Fibroblast of gingiva (primary cell): Measurements from ENCODE around the gene DLL4.

Source experiments
- DNase-seq: peaks from one replicate; pipeline ENCODE4 v3.0.0-alpha.2; 2011; ENCODE audit warnings: low read depth

DLL4 gene

DNA sequence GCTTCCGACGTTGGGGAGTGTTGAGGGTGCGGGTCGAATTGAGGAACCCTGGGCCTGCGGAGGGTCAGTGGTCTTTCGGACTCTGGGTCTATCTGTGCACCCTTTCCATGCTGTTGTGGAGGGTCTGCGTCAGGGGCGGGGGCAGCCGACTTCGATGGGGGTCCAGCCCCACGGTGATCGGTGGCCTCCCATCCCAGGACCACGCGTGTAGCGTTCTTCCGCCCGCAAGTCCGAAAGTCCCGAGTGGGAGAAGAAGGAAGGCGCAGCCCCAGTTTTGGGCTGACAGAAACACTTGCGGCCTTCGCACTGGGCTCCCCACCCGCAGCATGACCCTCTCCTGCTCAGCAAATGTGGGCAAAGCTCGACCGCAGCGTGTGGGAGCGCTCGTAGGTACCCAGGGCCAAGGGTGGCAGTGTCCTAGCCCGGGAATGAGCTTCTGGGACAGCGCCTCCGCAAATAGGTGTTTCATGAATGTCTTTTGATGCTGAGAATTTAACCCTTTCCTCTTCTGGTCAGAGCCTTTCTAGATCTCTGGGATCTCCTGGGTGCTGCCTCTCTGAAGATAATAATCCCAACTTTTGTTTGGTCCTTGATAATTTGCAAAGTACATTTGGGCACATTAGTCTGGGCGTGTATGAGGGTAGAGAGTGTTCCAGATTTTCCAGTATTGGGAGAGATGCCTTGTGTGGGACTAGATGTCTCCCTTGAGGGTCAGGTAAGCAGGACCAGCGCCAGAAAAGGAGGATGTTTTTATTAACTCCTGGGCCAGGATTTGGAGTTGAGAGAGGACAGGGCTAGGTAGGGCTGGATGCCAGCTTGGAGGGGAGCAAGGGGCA is 2.3 kb upstream of the DLL4 start:
- no peak for DNase-seq

DNA sequence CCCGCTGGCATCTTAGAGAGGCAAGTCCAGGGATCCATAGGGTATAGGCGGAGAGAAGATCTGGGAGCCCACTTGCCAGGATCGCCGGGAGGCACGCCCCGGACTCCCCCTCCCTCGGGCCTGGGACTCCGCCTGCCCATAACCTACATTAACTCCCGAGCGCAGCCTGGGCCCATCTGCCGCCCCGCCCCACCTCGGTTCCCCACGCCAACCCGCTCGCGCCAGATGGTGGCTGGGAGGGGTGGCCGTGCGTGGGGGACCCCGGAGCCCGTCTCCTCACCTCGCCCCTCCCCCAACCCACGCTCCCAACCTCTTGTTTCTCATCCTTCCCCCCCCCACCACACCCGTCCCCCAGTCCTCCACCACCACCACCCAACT is 1.7 kb upstream of the DLL4 start:
- no peak for DNase-seq

DNA sequence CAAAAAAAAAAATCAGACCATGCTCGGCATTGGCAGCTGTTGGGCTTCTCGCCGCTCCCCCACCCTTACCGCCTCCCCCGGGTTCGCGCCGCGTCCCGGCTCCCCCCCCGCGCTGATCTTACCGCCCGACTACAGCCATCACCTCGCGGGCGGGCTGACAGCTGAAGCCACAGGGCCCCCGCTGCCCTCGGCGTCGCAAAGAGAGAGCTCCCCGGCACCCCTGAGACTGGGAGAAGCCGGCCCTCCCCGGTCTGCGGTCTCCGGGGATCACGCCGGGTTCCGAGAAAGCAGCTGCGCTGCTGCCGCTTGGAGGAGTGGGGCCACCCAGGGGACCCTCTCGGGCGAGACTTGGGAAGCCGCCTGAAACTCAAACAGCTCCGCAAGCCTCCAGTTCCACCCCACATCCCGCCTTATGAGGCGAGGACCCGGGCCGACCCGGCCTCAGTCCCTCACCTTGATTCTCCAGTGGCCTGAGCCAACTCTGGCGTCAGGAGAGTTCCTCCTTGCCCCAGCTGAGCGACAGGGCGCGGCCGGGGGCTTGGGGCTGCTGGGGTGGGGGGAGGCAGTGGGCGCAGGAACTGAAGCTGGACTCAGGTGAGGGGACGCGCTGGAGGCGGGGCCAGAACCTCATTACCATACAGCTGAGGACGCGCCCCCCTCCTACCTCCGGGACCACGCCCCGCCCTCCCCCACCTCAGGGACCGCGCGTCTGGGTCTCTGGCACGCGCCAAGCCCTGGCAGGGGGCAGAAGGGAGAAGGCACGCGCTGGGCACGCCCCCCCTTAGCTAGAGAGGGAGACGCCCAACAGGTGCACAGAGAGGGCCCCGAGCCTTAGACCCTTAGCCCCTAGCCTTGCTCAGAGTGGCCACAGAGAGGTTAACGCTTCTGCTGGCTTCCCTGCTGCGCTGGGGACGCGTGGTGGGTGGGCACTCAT is 1.0 kb upstream of the DLL4 start:
- no peak for DNase-seq

DNA sequence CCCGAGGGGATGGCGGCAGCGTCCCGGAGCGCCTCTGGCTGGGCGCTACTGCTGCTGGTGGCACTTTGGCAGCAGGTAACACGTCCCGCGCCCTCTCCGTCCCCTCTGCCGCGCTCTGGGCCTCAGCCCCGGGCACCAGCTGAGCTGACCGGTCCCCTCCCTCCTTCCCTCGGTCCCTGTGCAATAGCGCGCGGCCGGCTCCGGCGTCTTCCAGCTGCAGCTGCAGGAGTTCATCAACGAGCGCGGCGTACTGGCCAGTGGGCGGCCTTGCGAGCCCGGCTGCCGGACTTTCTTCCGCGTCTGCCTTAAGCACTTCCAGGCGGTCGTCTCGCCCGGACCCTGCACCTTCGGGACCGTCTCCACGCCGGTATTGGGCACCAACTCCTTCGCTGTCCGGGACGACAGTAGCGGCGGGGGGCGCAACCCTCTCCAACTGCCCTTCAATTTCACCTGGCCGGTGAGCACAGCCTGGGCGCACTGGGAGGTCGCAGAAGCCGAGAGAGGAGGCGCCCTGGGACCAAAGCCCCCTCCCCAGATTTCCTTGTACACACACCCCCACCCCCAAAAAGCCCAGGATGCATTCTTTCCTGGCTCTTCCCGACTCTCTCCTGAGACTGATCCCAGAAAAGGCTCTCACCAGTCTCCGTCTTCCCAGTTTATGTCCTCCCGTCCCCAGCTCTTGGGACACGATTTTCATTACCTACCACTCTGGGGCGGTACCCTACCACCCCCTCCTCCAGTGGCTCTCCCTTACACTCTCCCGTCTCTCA is 705 bp downstream of the DLL4 start:
- DNase-seq: peak; percentile 54

DNA sequence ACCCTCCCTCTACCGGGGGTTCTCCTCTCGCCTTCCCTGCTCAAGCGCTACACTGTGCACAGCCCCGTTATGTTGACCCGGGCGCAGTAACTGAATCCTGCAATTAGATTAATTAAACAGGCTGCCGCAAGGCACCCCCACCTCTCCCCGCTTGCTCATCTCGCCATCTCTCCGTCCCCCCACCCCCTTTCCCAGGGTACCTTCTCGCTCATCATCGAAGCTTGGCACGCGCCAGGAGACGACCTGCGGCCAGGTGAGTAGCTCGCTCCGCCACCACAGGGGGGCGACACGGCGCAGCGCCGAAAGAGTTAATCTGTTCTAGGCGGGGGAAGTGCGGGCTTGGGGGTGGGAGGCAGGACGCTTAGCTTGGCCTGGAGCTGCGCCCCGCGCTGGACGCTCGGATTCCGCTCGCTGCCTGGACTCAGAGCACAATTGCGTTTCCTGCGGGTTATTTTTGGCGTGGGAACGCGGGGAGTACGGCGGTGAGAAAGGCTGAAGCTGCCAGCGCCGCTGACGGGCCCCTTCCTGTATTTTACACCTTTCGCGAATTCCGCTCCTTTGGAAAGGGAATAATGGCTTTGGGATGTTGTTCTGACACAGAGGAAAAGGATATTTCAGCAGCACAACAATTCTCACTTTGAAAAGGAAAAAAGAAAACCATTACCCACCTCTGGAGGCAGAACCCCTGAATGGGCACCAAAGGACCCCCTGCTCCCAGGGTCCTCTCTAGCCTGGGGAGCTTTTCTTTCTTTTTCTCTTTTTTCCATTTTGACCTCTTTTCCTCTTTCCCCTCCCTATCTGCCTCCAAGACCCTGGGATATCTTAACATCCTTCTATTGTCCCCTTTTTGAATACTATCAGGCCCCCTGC is 1.5 kb downstream of the DLL4 start:
- DNase-seq: no peak

DNA sequence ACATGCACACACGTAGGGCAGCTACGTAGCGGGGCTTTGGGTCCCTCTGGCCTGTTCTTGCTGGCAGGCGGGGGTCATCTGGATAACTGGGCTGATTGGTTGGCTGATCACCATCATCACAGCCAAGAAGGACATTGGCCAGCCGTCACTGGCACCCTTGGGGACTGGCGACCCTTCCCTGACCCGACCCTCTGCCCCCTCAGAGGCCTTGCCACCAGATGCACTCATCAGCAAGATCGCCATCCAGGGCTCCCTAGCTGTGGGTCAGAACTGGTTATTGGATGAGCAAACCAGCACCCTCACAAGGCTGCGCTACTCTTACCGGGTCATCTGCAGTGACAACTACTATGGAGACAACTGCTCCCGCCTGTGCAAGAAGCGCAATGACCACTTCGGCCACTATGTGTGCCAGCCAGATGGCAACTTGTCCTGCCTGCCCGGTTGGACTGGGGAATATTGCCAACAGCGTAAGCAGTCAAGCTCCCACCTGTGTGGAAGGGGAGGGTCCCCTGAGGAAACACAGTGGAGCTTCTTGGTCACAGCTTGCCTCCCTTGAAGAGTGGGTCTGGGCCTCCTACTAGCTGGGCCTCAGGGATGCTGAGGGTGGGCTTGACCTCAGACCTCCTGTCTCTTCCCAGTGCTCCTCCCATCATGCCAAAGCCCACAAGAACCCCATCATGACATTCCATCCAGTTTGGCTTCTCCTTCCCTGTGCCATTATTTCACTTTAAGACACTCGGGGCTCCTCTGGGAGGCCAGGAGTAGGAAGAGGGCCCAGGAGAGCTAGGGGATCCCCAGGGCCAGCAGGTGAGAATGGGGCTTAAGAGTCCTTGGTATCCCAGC is 2.4 kb downstream of the DLL4 start:
- no peak for DNase-seq

DNA sequence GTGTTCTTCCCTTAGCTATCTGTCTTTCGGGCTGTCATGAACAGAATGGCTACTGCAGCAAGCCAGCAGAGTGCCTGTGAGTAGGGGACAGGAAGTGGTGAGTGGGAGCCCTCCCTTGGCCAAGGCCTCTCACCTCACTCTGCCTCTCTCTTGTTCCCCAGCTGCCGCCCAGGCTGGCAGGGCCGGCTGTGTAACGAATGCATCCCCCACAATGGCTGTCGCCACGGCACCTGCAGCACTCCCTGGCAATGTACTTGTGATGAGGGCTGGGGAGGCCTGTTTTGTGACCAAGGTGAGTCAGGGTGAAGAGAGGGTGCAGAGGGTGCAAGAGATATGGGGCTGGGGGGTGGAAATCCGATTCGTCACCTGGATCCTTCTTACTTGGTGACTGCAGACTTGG is 3.0 kb downstream of the DLL4 start:
- DNase-seq: no peak

DNA sequence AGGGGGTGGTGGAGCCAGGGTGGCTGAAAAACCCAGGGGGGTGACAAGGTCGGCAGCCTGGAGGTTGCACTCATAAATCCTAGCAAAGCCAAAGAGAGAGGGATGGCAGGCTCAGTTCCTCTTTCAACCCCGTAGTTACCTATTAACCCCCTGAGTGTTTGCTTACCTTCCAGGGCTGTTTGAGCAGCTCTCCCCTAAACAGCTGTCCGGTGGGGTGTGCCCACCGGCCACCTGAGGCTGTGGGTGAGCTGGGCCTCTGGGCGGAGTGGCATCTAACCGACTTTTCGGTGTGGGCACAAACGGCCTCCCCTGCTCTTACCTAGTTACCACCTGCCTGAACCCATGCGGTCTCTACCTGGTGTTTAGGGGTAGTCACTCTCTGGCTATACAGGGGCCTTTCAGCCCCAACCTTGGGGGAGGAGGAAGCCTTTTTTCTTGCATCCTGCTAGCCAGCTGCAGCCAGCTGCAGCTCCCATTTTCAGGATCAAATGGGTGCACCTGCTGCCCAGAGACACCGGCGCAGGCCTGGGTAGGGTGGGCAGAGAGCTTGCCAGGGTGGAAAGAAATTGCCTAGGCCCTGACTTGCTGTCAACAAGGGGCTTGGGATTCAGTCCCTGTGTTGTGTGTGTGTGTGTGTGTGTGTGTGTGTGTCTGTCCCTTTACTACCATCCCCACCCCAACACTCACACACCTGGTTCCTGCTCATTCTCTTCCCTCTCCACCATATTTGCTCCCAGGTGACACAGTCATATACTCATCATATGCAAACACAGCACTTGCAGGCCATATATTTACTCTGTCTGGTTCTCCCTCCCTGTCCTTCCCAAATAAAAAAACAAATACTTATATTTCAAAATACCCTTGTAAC is 3.7 kb downstream of the DLL4 start:
- no peak for DNase-seq

DNA sequence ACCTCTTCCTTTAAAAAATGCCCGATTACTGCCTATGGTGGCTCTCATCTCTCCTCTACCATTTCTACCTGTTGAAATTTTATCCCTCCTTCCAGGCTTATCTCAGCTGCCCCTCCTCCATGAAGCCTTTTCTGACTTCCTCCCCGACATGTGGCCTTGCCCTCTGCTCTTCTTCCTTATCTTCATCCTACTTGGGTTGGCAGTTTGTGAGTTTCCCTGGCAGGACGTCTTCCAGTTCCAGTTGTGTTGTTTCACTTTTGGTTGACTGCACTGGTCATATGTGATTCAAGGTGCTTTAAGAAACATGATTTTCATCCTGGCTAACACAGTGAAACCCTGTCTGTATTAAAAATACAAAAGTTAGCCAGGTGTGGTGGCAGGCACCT is 4.4 kb downstream of the DLL4 start:
- DNase-seq: no peak

DNA sequence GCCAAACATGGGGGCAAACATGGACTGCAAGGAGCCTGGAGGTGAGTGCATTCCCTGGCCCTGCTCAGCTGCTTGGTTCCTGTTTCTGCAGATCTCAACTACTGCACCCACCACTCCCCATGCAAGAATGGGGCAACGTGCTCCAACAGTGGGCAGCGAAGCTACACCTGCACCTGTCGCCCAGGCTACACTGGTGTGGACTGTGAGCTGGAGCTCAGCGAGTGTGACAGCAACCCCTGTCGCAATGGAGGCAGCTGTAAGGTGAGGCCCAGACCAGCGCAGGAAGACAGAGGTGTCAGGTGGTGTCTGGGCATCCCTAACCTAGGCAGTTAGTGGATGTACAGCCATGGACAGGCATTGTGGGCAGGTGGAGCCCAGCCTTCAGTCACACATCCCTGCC is 5.3 kb downstream of the DLL4 start:
- no peak for DNase-seq

DNA sequence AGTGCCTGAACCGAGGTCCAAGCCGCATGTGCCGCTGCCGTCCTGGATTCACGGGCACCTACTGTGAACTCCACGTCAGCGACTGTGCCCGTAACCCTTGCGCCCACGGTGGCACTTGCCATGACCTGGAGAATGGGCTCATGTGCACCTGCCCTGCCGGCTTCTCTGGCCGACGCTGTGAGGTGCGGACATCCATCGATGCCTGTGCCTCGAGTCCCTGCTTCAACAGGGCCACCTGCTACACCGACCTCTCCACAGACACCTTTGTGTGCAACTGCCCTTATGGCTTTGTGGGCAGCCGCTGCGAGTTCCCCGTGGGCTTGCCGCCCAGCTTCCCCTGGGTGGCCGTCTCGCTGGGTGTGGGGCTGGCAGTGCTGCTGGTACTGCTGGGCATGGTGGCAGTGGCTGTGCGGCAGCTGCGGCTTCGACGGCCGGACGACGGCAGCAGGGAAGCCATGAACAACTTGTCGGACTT is 7.1 kb downstream of the DLL4 start:
- DNase-seq: no peak

DNA sequence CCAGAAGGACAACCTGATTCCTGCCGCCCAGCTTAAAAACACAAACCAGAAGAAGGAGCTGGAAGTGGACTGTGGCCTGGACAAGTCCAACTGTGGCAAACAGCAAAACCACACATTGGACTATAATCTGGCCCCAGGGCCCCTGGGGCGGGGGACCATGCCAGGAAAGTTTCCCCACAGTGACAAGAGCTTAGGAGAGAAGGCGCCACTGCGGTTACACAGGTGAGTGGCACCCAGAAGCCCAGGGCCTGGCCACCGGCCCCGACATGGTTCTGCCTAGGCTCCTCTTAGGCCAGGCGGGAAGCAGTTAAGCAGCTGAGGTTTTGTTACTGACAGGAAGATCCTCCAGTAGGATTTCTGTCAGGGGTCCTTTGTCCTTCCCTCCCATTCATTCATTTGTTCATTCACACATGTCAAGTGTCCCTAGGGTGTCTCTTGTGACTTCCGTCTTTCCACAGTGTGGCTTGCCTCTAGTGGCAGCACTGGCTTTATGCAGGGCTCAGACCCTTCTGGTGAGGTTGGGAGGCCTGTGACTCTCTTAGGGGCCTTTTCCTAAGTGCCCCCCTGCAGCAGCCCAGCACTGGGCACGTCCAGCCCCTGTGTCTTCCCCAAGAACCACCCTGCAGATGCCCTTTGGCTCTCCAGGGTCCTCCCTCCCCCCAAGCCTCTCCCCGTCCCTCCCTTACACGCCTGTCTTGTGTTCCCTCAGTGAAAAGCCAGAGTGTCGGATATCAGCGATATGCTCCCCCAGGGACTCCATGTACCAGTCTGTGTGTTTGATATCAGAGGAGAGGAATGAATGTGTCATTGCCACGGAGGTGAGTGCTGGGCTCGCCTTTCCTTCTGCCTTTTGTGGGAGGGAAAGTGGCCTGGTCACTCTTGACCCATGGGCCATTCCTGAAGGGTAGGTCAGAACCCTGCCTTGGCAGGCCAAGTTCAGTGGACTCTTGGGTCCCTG is 7.8 kb downstream of the DLL4 start:
- DNase-seq: peak; percentile 34

DNA sequence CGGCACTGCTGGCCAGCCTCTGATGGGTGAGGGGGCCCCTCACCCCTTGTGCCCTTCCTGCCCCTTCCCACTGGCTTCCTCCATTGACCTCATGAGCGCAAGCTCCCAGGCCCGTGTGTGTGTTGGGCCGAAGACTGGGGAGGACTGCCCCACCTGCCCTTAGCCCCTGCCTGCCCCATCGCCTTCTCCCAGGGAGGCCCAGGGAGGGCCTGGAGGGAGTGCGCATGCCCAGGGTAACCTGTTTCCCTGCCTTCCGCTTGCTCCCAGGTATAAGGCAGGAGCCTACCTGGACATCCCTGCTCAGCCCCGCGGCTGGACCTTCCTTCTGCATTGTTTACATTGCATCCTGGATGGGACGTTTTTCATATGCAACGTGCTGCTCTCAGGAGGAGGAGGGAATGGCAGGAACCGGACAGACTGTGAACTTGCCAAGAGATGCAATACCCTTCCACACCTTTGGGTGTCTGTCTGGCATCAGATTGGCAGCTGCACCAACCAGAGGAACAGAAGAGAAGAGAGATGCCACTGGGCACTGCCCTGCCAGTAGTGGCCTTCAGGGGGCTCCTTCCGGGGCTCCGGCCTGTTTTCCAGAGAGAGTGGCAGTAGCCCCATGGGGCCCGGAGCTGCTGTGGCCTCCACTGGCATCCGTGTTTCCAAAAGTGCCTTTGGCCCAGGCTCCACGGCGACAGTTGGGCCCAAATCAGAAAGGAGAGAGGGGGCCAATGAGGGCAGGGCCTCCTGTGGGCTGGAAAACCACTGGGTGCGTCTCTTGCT is 8.8 kb downstream of the DLL4 start:
- peak; percentile 22 for DNase-seq

DNA sequence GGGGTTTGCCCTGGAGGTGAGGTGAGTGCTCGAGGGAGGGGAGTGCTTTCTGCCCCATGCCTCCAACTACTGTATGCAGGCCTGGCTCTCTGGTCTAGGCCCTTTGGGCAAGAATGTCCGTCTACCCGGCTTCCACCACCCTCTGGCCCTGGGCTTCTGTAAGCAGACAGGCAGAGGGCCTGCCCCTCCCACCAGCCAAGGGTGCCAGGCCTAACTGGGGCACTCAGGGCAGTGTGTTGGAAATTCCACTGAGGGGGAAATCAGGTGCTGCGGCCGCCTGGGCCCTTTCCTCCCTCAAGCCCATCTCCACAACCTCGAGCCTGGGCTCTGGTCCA is 9.4 kb downstream of the DLL4 start:
- DNase-seq: no peak

DNA sequence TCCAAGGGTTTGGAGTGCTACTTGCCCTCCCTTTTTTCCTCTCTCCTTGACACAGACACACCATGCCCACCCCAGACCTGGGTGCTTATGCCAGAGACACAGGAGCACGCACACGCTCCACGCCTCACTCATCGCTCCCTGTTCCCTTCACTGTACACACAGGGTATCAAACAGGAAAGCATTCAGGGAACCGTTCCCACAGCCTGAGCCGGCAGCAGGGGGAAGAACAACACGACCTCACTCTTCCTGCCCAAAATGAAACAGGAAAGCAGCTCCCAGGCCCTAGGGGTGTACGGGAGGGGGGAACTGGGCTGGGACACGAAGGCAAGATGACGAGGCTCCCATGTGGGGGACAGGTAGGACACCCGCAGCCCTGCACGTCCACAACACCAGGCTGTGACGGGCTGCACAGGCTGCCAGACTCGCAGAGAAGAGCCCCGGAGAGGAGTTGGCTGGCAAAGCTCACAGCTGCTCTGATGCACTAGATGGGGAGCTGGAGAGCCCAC is 11.2 kb downstream of the DLL4 start:
- DNase-seq: no peak

DNA sequence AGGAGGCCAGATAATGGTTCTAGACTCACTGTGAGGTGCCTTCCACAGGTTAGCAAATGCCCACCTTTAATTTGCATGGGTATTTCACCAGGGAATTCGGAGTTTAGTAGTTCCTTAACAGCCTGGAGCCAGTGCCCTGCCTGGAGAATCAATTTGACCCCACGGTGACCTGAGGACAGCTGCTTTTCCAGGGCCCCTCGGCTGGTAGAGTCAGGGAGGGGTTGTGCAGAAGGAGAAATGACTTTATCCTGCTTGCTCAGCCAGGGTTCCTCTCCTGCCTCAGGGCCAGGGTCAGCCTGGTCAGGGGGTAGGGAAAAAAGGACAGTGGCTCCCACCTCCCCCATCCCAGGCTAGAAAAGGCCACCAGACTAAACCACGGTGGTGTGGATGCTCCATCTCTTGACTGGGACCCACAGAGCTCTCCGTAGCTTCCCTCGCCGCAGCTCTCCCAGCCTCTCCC is 12.0 kb downstream of the DLL4 start:
- DNase-seq: no peak
